Hippocampal formation (tissue), 2 donors: Measurements from ENCODE around the gene NBPF9.
"Not testable (repeated sequence)": the region's sequence is repeated elsewhere in the genome, so short reads cannot be mapped to it uniquely, and the experiment has no call there.

ENCODE experiments used
- DNase-seq, 2 donors: peaks; one replicate each; lab custom pipeline; 2025; lab: John Stamatoyannopoulos, UW

Gene NBPF9

GRCh38 chr1:149103109-149104081, at the start of gene NBPF9:
Gene NBPF9, minus strand, starts transcription at chr1:149103551. Its CDS starts 21,412 bp downstream, at chr1:149082139.
- peak in 1 of 2 donors; percentile 37 for DNase-seq

- not testable (repeated sequence) for DNase-seq
These were observed 46.6 kb upstream of the NBPF9 start for GRCh38 chr1:149149909-149150308.

GRCh38 chr1:149137585-149137984, 34.2 kb upstream of the NBPF9 start:
- DNase-seq = not testable (repeated sequence)

GRCh38 chr1:149130938-149131337, 27.6 kb upstream of the NBPF9 start:
- not testable (repeated sequence) for DNase-seq

- DNase-seq = not testable (repeated sequence)
These were observed 25.9 kb upstream of the NBPF9 start for GRCh38 chr1:149129245-149129644.

- not testable (repeated sequence) for DNase-seq
These were observed 23.3 kb upstream of the NBPF9 start for GRCh38 chr1:149126555-149127145.

- not testable (repeated sequence) for DNase-seq
These were observed 20.9 kb upstream of the NBPF9 start for GRCh38 chr1:149123948-149124926.

- DNase-seq = not testable (repeated sequence)
These were observed 9.5 kb upstream of the NBPF9 start for GRCh38 chr1:149112828-149113227.

- not testable (repeated sequence) for DNase-seq
These were observed 7.0 kb upstream of the NBPF9 start for GRCh38 chr1:149110343-149110742.

- not testable (repeated sequence) for DNase-seq
These were observed 777 bp downstream of the NBPF9 start for GRCh38 chr1:149102574-149102973.

- not testable (repeated sequence) for DNase-seq
These were observed 5.1 kb downstream of the NBPF9 start for GRCh38 chr1:149098276-149098675.

- DNase-seq = not testable (repeated sequence)
These were observed 10.2 kb downstream of the NBPF9 start for GRCh38 chr1:149093155-149093554.

GRCh38 chr1:149075505-149076127, 27.7 kb downstream of the NBPF9 start:
- not testable (repeated sequence) for DNase-seq

GRCh38 chr1:149064611-149065010, 38.7 kb downstream of the NBPF9 start:
- DNase-seq = not testable (repeated sequence)

- not testable (repeated sequence) for DNase-seq
These were observed 60.3 kb downstream of the NBPF9 start for GRCh38 chr1:149043056-149043455.

- DNase-seq = not testable (repeated sequence)
These were observed 69.4 kb downstream of the NBPF9 start for GRCh38 chr1:149033916-149034315.

GRCh38 chr1:149024327-149024726, 79.0 kb downstream of the NBPF9 start:
- DNase-seq = not testable (repeated sequence)

GRCh38 chr1:149018577-149018976, 84.8 kb downstream of the NBPF9 start:
- DNase-seq = not testable (repeated sequence)

GRCh38 chr1:149016626-149017025, 86.7 kb downstream of the NBPF9 start:
- not testable (repeated sequence) for DNase-seq

GRCh38 chr1:149015522-149015921, 87.8 kb downstream of the NBPF9 start:
- DNase-seq = not testable (repeated sequence)

- DNase-seq = not testable (repeated sequence)
These were observed 89.8 kb downstream of the NBPF9 start for GRCh38 chr1:149013513-149013912.
